CD4-positive, alpha-beta T cell (primary cell): ENCODE measurements around the gene MAN2B2. TPM values are rescaled to one million over a fixed set of nuclear protein-coding genes. Genes with fewer than 3 reads are reported as not detected.

Experiments
- ATAC-seq: fragments of 200-7000 bp; cut with Tn5 transposase; one replicate; pipeline ENCODE4 v1.10.0; 2022; ENCODE audit warnings: mild to moderate bottlenecking; ENCODE audit not compliant: poor library complexity
- CTCF ChIA-PET: fragments of 350-600 bp; sonication (Branson Sonifier 250); formaldehyde crosslinking; loops from one replicate; lab custom pipeline; 2021; ENCODE audit warnings: antibody characterized with exemption, inconsistent platforms; lab: Charles Lee
- POLR2A ChIA-PET: fragments of 350-600 bp; sonication (Branson Sonifier 250); formaldehyde crosslinking; loops from one replicate; lab custom pipeline; 2021; ENCODE audit warnings: antibody characterized with exemption, inconsistent platforms; lab: Charles Lee
- DNase-seq, 14 experiments: peaks; one replicate each; pipeline ENCODE4 v3.0.0-alpha.2; 2013 to 2020; ENCODE audit warnings: mixed read lengths in 2 of 14
- H3K27ac ChIP-seq, 2 donors: one replicate each; pipeline versions ENCODE4 v1.5.1 to v1.7.0; 2013; ENCODE audit warnings: low read length in 2 of 2, low read depth in 1 of 2, mild to moderate bottlenecking in 1 of 2
- H3K27me3 ChIP-seq, 2 experiments: 1 replicate in 1 of 2; 2 replicates in 1 of 2; pipeline versions ENCODE4 v1.6.1 to v1.7.0; 2013; ENCODE audit warnings: low read length in 2 of 2, control low read depth in 1 of 2, mild to moderate bottlenecking in 1 of 2, moderate library complexity in 1 of 2; ENCODE audit not compliant: insufficient read depth in 2 of 2, control insufficient read depth in 1 of 2
- H3K36me3 ChIP-seq: one replicate; pipeline ENCODE4 v1.6.1; 2013; ENCODE audit warnings: low read length, control low read depth; ENCODE audit not compliant: insufficient read depth
- H3K4me1 ChIP-seq: one replicate; pipeline ENCODE4 v1.6.1; 2013; ENCODE audit warnings: low read length, control low read depth; ENCODE audit not compliant: insufficient read depth
- H3K4me3 ChIP-seq: one replicate; pipeline ENCODE4 v1.5.1; 2013; ENCODE audit warnings: mild to moderate bottlenecking, low read length, moderate library complexity
- H3K9me3 ChIP-seq, 2 experiments: 1 replicate in 1 of 2; 2 replicates in 1 of 2; pipeline versions ENCODE4 v1.6.1 to v1.7.0; 2013; ENCODE audit warnings: low read length in 2 of 2, mild to moderate bottlenecking in 2 of 2, control low read depth in 1 of 2, moderate library complexity in 1 of 2; ENCODE audit not compliant: control insufficient read depth in 1 of 2, insufficient read depth in 1 of 2
- H3K27ac Mint-ChIP-seq: one replicate; pipeline ENCODE4 v1.8.0; 2020; ENCODE audit warnings: mixed read lengths
- H3K27me3 Mint-ChIP-seq: one replicate; pipeline ENCODE4 v1.8.0; 2021; ENCODE audit warnings: mixed read lengths
- H3K36me3 Mint-ChIP-seq: one replicate; pipeline ENCODE4 v1.8.0; 2021; ENCODE audit warnings: low read depth, mixed read lengths
- H3K4me1 Mint-ChIP-seq: one replicate; pipeline ENCODE4 v1.8.0; 2021; ENCODE audit warnings: low read depth, mixed read lengths
- H3K4me3 Mint-ChIP-seq: one replicate; pipeline ENCODE4 v1.8.0; 2020; ENCODE audit warnings: mild to moderate bottlenecking, mixed read lengths
- H3K9me3 Mint-ChIP-seq: one replicate; pipeline ENCODE4 v1.8.0; 2020; ENCODE audit warnings: mixed read lengths
- intact Hi-C, 2 experiments: fragments of 100-400 bp; cut with DNase I in 1 of 2; cut with micrococcal nuclease in 1 of 2; formaldehyde crosslinking; loops; one replicate each; pipeline versions ENCODE4 v1.15.1 to v1.9.0; 2023 to 2025; cut with DNase I, micrococcal nuclease
- total RNA-seq, 174 experiments: library from RNA in 2 of 174; stranded (reverse) in 2 of 174; gene quantifications; one replicate each; pipeline ENCODE4 v1.2.3 and lab custom pipeline; 2021 to 2026
- TF ChIP-seq, protein P1 (sequence below): fragments of 200-600 bp; IDR thresholded peaks from one replicate; pipeline ENCODE4 v1.8.0; 2022; ENCODE audit warnings: antibody characterized with exemption, mild to moderate bottlenecking

The MAN2B2 gene
- total RNA-seq, 2 experiments from 2014 or later, result 25.9 to 28.5 TPM

DNA sequence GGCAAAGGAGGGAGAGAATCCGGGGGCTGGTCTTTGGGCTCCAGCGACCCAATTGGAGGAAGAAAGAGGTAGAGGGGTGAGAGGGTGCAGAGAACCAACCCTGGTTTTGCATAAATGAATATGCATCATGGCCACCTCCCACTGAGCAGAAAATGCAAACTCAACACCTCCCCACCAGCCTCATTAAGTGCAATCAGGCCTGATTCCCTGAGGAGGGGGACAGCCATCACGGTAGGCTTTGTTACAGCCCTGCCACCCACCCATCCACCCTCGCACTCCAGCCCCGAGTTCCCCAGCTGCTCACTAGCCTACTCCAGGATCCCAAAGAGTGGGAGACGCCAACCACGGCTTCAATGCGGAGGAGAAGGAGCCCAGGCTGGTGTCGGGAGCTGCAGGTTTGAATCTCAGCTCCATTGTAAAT, 48.3 kb upstream of the MAN2B2 start:
- Mint-ChIP-seq H3K27me3 (peaks cover 22% of the 10 kb centered on the region), H3K9me3 (no peaks in the 10 kb centered on the region), H3K27ac (no peak overlapping the region), H3K4me3 (no peak overlapping the region), H3K36me3 (no peaks in the 10 kb centered on the region), H3K4me1 (no peaks in the 10 kb centered on the region)
- ATAC-seq (no peak), DNase-seq (no peak)
- POLR2A ChIA-PET, result no interaction called here
- CTCF ChIA-PET, result no interaction called here
- intact Hi-C loops, result no loop called here
- TF ChIP-seq, protein P1, sequence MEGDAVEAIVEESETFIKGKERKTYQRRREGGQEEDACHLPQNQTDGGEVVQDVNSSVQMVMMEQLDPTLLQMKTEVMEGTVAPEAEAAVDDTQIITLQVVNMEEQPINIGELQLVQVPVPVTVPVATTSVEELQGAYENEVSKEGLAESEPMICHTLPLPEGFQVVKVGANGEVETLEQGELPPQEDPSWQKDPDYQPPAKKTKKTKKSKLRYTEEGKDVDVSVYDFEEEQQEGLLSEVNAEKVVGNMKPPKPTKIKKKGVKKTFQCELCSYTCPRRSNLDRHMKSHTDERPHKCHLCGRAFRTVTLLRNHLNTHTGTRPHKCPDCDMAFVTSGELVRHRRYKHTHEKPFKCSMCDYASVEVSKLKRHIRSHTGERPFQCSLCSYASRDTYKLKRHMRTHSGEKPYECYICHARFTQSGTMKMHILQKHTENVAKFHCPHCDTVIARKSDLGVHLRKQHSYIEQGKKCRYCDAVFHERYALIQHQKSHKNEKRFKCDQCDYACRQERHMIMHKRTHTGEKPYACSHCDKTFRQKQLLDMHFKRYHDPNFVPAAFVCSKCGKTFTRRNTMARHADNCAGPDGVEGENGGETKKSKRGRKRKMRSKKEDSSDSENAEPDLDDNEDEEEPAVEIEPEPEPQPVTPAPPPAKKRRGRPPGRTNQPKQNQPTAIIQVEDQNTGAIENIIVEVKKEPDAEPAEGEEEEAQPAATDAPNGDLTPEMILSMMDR, result no peak
- H3K27ac ChIP-seq, result no peak overlapping the region
- no peak overlapping the region for H3K4me3 ChIP-seq
- peaks cover 0 to 2% of the 10 kb centered on the region in 2 experiments for H3K27me3 ChIP-seq
- H3K36me3 ChIP-seq, result no peaks in the 10 kb centered on the region
- no peaks in the 10 kb centered on the region for H3K4me1 ChIP-seq
- peaks cover 0 to 5% of the 10 kb centered on the region in 2 experiments for H3K9me3 ChIP-seq

DNA sequence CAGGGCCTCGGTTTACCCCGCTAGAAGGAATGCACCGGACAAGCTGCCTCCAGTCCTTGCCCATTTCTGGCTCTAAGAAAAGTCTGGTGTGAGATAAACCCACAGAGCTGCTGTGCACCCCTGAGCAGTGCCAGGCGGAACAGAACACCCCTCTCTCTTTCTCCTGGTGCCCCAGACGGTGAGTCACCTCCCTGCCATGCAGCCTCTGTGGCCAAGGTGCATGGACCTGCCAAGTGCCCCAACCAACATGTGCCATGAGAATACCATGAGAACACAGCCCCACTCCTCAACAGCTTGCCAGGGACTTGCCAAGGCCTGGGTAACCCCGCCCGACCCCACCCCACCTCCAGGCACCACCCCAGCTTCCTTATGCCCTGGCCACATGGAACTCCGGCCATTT, 47.7 kb upstream of the MAN2B2 start:
- peaks cover 22% of the 10 kb centered on the region for H3K27me3 Mint-ChIP-seq
- Histone ChIP-seq H3K27ac (no peak overlapping the region), H3K36me3 (no peaks in the 10 kb centered on the region), H3K27me3 (peaks cover 0 to 2% of the 10 kb centered on the region in 2 experiments), H3K9me3 (peaks cover 0 to 5% of the 10 kb centered on the region in 2 experiments), H3K4me1 (no peaks in the 10 kb centered on the region), H3K4me3 (no peak overlapping the region)
- ATAC-seq (no peak), DNase-seq (no peak)
- TF ChIP-seq, protein P1, result no peak
- no peaks in the 10 kb centered on the region for H3K4me1 Mint-ChIP-seq
- POLR2A ChIA-PET, result no interaction called here
- no peaks in the 10 kb centered on the region for H3K36me3 Mint-ChIP-seq
- no peaks in the 10 kb centered on the region for H3K9me3 Mint-ChIP-seq
- H3K27ac Mint-ChIP-seq, result no peak overlapping the region
- CTCF ChIA-PET, result no interaction called here
- intact Hi-C loops, result no loop called here
- no peak overlapping the region for H3K4me3 Mint-ChIP-seq

DNA sequence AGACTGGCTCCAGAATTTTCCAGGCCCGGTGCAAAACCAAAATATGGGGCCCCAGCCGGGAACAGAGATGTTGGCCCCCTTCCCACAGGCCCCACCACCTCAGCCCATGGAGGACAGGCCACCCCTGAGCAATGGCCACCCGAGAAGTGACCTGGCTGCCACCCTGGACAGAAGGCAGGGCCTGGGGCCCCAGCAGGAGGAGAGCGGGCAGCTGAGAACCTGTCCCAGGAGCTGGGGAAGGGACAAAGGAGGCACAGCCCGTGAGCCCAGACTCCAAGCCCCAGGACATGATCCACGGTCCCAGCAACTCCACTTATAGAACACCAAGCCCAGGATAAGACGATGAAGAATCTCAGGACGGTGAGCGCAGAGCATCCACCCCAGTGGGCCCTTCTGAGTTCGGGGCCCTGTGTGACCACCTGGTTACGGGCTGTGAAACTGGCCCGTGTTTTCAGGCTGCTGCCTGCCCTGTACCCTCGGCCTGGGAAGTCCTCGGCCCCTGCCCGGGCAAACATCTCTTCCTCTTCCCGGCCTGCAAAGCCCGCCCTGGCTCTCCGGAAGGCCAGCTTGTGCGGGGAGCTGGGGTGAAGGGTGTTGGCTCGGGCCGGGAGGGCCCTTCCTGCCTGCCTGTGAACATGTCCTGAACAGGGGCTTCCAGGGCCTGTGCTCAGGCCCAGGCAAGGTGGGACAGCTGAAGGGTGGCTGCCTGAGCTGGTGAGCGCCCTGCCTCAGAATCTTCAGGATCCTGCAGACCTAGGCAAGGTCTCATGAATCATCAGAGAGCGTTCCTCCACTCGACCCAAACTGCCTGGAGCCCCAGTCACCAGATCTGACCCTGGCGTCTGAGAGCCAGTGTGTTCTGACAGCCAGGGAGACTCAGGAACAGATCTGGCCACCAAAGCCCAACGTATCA, 47.0 kb upstream of the MAN2B2 start:
- CTCF ChIA-PET, result no interaction called here
- intact Hi-C loops, result no loop called here

More for the DNA sequence above, 47.0 kb upstream of the MAN2B2 start:
- Mint-ChIP-seq H3K36me3 (no peaks in the 10 kb centered on the region), H3K9me3 (no peaks in the 10 kb centered on the region), H3K4me1 (no peaks in the 10 kb centered on the region), H3K27me3 (peaks cover 22% of the 10 kb centered on the region), H3K27ac (no peak overlapping the region), H3K4me3 (no peak overlapping the region)
- ATAC-seq, result no peak
- Histone ChIP-seq H3K27ac (no peak overlapping the region), H3K9me3 (peaks cover 0 to 10% of the 10 kb centered on the region in 2 experiments), H3K27me3 (peaks cover 0 to 2% of the 10 kb centered on the region in 2 experiments), H3K4me3 (no peak overlapping the region), H3K36me3 (no peaks in the 10 kb centered on the region), H3K4me1 (no peaks in the 10 kb centered on the region)
- POLR2A ChIA-PET, result no interaction called here
- no peak for DNase-seq
- TF ChIP-seq, protein P1, result no peak
